Activated CD4-positive, alpha-beta T cell treated with anti-CD3 and anti-CD28 coated beads for 48 hours (primary cell): ENCODE data around the gene ZGLP1.
"Not testable (repeated sequence)": the region's sequence is repeated elsewhere in the genome, so short reads cannot be mapped to it uniquely, and the experiment has no call there.

Experiments used
- DNase-seq: peaks from one replicate; pipeline ENCODE4 v3.0.0-alpha.2; 2020

ZGLP1 gene

GRCh38 chr19:10292789-10293636, 16.6 kb downstream of the ZGLP1 start:
- peak; percentile 34 for DNase-seq

DNA sequence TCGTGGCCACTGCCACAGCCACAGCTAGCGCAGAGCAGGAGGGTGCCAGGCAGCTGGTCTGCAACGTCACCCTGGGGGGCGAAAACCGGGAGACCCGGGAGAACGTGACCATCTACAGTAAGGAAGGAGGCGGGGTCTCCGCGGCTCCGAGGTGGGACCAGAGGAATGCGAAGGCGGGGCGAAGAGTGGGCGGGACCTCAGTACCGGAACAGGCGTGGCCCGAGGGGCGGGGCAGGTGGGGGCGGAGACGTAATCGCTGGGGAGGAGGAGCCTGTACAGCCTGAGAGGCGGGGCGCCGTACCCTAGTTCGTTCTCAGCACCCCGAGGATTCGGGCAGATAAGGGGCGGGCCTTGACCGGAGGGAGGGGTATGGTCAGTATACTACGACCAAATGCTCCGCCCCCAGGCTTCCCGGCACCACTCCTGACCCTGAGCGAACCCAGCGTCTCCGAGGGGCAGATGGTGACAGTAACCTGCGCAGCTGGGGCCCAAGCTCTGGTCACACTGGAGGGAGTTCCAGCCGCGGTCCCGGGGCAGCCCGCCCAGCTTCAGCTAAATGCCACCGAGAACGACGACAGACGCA, 17.3 kb downstream of the ZGLP1 start:
- peak; percentile 89 for DNase-seq

DNA sequence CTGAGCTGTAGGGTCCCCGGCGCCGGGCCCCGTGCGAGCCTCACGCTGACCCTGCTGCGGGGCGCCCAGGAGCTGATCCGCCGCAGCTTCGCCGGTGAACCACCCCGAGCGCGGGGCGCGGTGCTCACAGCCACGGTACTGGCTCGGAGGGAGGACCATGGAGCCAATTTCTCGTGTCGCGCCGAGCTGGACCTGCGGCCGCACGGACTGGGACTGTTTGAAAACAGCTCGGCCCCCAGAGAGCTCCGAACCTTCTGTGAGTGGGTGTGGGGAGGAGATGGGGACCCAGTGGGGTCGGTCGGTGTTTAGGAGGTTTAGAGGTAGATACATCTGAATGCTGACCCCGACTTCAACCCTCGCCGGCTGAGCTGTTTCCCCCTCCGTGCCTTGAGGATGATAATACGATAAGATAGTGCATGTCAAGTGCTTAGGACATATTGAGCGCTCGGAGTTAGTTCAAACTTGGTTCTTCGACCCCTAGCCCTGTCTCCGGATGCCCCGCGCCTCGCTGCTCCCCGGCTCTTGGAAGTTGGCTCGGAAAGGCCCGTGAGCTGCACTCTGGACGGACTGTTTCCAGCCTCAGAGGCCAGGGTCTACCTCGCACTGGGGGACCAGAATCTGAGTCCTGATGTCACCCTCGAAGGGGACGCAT, 17.9 kb downstream of the ZGLP1 start:
- DNase-seq = no peak

GRCh38 chr19:10290876-10291553, 18.6 kb downstream of the ZGLP1 start:
- peak; percentile 67 for DNase-seq

DNA sequence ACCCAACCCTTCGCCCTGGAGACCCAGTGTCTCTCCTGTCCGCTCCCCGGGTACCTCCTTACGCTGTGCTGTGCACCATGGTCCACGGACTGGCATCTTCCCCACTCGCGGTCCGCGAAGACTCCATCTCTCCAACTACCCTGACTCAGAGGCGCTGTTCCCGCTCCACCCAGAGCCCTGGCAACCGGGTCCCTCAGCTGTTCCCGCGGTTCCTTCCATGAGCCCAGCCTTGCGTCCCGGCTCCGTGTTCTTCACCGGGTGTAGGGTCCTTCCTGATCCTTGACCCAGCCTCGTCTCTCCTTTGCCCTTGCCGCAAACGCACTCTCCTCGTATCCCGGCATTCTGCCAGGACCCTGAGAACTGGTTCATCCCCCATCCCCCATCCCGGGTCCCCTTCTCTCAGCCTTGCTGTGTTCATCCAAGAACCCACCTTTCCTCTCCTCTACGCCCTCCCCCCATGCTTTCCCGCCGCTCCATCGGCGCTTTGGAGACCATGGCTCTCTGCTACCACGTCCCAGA, 19.2 kb downstream of the ZGLP1 start:
- peak; percentile 24 for DNase-seq

DNA sequence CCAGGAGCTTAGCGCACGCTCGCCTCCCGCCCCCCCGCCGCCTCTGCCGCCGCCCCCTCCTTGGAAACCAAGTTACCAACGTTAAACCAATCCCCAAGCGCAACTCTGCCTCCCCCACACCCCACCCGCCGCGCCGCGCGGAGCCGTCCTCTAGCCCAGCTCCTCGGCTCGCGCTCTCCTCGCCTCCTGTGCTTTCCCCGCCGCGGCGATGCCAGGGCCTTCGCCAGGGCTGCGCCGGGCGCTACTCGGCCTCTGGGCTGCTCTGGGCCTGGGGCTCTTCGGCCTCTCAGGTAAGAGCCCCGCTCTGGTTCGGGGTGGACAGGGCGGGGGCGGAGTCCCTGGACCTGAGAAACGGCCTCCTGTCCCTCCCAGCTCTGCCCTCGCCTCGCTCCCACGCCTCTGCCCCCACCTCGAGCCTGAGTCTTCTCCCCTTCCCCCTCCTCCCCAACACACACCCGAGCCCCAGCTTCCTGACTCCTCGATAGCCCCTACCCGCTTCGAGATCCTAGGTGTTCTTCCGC, 19.7 kb downstream of the ZGLP1 start, which contains the start of gene ICAM5:
ICAM5 (plus strand) TSS at position 117 of the 521 bp plus-strand sequence; CDS start at position 209, 92 bp downstream.
- DNase-seq = peak; percentile 56

DNA sequence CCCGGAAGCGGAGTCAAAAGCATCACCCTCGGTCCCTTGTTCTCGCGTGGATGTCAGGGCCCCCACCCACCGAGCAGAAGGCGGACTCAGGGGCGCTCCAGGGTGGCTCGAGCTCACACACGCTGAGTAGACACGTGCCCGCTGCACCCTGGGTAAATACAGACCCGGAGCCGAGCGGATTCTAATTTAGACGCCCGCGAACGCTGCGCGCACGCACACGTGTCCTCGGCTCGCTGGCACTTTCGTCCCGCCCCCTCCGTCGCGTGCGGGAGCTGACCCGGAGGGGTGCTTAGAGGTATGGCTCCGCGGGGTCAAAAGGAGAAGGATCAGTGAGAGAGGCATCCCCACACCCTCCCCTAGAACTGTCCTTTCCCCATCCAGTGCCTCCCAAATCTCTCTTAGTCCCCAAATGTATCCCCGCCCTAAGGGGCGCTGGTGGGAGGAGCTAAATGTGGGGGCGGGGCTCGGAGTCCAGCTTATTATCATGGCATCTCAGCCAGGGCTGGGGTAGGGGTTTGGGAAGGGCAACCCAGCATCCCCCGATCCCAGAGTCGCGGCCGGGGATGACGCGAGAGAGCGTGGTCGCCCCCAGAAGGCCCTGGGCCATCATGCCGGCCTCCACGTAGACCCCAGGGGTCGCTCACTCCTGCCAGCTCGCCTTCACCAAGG, 20.3 kb downstream of the ZGLP1 start:
- DNase-seq = peak; percentile 85

DNA sequence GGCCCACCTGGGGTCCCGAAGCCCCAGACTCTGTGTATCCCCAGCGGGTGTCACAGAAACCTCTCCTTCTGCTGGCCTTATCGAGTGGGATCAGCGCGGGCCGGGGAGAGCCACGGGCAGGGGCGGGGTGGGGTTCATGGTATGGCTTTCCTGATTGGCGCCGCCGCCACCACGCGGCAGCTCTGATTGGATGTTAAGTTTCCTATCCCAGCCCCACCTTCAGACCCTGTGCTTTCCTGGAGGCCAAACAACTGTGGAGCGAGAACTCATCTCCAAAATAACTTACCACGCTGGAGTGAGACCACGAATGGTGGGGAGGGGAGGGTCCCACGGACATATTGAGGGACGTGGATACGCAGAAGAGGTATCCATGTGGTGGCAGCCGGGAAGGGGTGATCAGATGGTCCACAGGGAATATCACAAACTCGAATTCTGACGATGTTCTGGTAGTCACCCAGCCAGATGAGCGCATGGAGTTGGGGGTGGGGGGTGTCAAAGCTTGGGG, 20.9 kb downstream of the ZGLP1 start:
- DNase-seq = peak; percentile 72

GRCh38 chr19:10286803-10287737, 22.5 kb downstream of the ZGLP1 start, which contains the start of gene ICAM4:
Gene ICAM4, plus strand, starts transcription at chr19:10286955. Its CDS starts 58 bp downstream, at chr19:10287013.
- peak; percentile 49 for DNase-seq

DNA sequence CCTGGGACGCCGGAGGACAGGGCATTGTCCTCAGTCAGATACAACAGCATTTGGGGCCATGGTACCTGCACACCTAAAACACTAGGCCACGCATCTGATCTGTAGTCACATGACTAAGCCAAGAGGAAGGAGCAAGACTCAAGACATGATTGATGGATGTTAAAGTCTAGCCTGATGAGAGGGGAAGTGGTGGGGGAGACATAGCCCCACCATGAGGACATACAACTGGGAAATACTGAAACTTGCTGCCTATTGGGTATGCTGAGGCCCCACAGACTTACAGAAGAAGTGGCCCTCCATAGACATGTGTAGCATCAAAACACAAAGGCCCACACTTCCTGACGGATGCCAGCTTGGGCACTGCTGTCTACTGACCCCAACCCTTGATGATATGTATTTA, 24.2 kb downstream of the ZGLP1 start:
- DNase-seq = no peak

DNA sequence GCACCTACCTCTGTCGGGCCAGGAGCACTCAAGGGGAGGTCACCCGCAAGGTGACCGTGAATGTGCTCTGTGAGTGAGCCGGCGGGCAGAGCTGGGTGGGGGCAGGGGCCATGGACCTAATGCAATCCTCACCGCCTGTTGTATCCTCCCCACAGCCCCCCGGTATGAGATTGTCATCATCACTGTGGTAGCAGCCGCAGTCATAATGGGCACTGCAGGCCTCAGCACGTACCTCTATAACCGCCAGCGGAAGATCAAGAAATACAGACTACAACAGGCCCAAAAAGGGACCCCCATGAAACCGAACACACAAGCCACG, 24.7 kb downstream of the ZGLP1 start:
- DNase-seq = no peak

- no peak for DNase-seq
Observed at GRCh38 chr19:10284065-10284959, 25.3 kb downstream of the ZGLP1 start.

DNA sequence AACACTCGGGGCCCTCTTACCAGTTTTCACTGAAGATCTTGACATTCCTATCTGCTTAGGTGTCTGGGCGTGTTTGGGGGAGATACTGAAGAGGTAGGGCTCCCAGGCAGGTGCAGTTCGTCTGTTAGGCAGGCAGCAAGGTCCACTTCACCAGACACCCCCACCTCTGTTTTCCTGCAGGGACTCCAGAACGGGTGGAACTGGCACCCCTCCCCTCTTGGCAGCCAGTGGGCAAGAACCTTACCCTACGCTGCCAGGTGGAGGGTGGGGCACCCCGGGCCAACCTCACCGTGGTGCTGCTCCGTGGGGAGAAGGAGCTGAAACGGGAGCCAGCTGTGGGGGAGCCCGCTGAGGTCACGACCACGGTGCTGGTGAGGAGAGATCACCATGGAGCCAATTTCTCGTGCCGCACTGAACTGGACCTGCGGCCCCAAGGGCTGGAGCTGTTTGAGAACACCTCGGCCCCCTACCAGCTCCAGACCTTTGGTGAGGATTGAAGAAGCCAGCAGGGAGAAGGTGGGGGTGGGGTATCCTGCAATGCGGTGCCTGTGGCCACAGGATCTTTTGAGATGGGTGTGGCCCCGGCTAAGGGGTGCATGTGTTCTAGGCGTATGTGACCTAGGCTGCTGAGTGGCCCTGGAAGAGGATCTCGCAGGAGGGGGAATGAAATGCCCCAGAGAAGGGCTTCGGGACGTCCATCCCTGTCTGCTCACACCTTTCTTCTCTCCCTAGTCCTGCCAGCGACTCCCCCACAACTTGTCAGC, 26.1 kb downstream of the ZGLP1 start:
- no peak for DNase-seq

GRCh38 chr19:10282043-10282442, 27.6 kb downstream of the ZGLP1 start:
- not testable (repeated sequence) for DNase-seq

GRCh38 chr19:10279737-10280442, 29.7 kb downstream of the ZGLP1 start:
- DNase-seq = no peak

DNA sequence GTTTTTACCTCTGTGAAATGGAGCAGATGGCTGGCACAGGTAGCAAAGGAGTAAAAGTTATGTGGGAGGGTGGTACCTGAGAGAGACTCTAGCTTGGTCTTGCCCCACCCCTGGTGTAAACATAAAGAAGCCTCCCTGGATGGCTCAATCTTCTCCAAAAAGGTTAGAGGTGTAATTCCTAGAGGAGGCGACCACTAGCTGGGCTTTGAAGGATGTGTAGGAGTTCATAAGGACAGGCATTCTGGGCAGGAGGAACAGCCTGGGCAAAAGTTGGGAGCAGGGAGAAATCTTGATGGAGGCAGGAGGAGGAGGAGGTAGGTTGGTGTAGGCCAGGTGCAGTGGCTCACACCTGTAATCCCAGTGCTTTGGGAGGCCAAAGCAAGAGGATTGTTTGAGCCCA, 30.7 kb downstream of the ZGLP1 start:
- no peak for DNase-seq

DNA sequence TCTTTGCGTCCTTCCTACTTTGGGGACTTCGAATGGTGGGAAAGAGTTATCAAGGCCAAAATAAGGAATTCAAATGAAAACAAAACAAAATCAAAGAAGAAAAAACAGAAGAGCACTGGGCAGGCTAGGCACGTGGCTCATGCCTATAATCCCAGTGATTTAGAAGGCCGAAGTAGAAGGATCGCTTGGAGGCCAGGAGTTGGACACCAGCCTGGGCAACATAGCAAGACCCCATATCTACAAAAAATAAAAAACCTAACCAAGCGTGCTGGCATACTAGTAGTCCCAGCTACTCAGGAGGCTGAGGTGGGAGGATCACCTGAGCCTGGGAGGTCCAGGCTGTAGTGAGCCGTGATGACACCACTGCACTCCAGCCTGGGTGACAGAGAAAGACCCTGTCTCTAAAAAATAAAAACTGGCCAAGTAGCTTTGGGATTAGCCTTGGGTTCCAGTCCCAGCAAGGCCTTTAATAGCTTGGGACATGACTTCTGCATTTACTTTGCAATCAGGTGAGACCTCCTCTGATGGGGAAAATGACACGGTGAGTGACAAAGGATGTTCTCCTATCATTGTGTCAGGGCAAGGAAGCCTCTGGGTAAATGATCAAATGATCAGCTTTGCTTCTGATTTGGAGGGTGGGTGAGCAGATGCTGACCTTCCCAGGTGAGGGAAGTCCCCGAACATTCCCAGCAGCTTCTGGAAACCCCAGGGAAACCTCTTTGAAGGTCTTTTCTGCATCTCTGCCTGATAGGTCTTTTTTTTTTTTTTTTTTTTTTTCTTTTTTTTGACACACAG, 31.6 kb downstream of the ZGLP1 start:
- no peak for DNase-seq
